Stimulated activated CD8-positive, alpha-beta memory T cell treated with anti-CD3 and anti-CD28 coated beads, Interleukin-7, amount 100 ng/mL, for 24 hours (primary cell): ENCODE measurements around the gene WDR12.
"Not testable (repeated sequence)": the region's sequence is repeated elsewhere in the genome, so short reads cannot be mapped to it uniquely, and the experiment has no call there.

Experiments
- DNase-seq: peaks from one replicate; pipeline ENCODE4 v3.0.0-alpha.2; 2020; ENCODE audit warnings: low read depth

WDR12 gene

DNA sequence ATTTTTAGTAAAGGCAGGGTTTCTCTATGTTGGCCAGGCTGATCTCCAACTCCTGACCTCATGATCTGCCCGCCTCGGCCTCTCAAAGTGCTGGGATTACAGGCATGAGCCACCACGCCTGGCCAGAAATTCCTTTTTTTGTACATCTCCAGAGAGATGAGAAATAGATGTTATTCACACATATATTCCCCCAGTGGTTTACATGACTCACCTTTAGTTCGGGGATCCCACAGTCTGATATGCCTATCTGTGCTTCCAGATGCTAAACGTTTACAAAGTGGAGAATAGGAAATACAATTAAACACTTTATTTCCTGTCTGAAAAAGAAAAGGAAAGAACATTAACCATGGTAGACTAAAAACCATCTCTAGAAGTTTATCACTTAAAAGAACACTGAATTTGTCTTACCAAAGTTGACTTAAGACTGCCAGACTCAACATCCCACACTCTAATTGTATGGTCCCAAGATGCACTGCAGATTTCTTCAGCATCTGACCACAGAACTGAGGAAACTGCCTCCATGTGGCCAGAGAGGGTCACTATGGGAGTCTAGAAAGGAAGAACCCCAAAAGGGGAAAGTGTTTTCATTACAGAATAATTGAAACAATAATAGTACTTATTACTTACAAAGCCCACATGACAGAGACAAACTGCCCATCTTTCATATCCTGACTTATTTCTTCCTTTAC, 27.3 kb downstream of the WDR12 start:
- no peak for DNase-seq

DNA sequence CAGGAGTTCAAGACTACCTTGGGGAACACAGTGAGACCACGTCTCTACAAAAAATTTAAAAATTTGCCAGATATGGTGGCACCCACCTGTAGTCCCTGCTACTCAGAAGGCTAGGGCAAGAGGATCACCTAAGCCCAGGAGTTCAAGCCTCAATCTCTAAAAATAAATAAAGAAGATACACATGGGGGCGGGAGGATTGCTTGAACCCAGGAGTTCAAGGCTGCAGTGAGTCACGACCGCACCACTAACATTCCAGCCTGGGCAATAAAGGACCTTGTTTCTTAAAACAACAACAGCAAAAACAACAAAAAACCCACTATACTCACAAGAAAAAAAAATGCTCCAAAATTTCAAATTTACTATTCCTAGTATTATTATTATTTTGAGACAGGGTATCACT, 29.9 kb downstream of the WDR12 start:
- no peak for DNase-seq

DNA sequence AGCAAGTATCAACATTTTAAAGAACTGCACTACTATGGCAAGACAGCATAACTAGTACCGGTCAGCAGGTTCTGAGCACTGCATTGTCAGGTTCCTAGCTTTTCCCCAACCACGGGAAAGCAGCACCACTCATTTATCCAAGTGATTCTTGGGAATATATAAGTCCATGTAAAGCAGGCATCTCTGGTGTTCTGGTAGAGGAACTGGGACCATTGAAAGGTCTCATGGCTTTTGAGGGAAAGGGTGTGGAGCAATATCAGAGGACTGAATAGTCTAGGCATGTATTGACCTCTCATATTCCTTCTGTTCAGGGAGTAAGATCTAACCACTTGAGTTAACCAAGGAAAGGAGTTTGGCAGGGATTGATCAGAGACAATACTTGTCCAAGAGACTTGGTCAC, 33.8 kb downstream of the WDR12 start:
- DNase-seq, result no peak

DNA sequence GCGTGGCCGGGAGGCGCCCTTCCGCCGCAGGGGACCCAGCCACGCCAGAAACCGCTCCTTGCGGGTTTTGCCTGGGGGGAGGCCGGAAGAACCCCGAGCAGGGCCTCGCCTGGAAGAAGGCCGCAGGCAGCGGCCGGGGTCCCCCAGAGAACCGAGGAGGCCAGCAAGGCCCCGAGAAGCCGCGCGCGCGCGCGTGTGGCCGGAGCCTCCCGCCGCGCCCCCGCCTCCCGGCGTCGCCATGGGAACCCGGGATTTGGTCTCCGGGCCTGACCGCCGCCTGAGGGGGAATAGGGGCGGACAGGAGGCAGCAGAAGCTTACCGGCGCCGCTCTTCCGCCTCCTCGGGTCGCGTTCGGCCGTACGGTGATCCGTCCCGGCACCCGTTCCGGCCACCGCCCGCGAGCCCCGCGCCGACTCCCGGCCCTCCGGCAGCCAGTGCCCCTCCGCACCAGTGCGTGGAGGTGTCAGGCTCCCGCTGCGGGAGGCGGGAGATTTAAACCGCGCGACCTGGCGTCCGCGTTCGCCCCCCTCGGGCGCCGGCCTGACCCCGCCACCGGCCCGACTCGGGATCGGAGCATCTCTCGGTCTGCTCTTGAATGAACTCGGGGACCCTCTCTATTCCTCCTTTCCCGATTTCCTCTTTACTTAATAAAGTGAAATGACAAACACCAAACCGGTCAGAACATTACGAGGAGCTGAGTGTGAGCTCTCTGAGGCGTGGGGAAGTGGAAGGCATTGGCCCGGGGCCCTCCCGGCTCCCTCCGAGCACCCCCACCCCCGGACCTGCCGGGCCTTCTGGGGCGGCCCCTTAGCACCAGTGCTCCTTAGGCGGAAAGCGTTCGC, 40.0 kb downstream of the WDR12 start, which contains the start of gene ICA1L:
ICA1L (minus strand) TSS at position 467 of the 842 bp plus-strand sequence. CDS start 42,757 bp downstream, outside the sequence.
- DNase-seq, result peak; percentile 26

DNA sequence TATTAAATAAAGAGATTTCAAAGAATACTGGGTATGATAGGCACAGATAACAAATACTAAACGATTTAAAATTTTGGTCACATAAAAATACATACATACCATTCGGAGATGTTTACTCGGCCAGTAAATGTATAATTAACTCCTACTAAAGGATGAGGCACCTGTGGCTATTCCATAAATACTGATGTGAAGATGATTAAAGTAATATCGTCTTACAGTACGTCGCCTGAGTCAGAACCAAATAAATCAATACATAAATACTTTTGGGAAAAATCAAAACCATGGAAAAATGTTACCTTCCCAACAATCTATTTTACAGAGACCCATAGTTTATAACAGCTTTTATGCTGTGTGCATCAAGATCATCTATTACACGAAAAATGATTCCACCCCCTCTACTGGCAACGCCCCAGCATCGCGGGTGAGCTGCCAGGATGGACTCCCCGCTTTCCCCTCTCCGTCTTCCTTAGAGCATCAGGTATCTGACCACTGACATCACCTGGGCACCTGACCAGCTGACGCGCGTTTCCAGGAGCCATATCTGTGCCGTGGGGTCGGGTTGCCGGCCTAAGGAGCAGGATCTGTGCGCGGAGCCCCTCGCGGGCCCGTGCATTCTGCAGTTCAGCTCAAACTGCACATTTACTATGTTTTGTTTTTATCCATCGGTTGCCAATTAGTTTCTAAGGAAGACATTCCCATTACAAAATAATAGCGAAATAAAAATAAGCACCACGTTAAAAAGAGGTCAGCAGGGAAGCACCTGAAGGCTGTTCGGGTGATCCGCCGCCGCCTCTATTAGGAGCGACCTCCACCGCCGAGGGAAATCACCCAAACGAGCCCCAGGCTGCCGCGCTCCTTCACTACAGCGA, 40.8 kb downstream of the WDR12 start:
- peak; percentile 33 for DNase-seq

DNA sequence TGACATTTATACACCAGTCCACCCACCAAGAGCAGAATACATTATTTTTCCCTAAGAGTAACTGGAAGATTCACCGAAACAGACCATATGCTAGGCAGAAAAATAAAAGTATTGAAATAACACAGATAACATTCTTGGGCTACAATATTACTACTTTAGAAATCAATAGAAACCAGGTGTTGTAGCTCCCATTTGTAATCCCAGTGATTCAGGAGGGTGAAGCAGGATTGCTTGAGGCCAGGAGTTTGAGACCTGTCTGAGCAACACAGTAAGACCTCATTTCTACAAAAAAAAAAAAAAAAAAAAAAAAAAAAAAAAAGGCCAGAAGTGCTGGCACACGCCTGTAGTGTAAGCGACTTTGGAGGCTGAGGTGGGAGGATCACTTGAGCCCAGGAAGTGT, 49.5 kb downstream of the WDR12 start:
- no peak for DNase-seq

DNA sequence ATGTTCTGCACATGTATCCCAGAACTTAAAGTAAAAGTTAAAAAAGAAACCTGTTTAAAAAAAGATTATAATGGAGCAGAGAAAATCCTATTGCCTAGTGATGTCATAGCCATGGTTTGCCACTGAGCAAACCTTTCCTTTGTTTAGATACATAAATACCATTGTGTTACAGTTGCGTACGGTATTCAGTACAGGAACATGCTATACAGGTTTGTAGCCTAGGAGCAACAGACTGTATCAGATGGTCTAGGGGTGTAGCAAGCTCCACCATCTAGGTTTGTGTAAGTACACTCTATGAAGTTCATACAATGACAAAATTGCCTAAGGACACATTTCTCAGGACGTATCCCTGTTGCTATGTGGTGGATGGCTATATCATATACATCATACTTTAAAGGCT, 52.9 kb downstream of the WDR12 start:
- DNase-seq, result no peak

DNA sequence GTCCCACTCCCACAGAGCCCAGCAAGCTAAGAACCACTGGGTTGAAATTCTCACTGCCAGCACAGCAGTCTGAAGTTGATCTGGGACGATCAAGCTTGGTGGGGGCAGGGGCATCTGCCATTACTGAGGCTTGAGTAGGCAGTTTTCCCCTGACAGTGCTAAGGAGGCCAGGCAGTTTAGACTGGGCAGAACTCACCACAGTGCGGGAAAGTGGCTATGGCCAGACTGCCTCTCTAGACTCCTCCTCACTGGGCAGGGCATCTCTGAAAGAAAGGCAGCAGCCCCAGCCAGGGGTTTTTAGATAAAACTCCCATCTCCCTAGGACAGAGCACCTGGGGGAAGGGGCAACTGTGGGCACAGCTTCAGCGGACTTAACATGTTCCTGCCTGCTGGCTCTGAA, 62.1 kb downstream of the WDR12 start:
- DNase-seq, result not testable (repeated sequence)

DNA sequence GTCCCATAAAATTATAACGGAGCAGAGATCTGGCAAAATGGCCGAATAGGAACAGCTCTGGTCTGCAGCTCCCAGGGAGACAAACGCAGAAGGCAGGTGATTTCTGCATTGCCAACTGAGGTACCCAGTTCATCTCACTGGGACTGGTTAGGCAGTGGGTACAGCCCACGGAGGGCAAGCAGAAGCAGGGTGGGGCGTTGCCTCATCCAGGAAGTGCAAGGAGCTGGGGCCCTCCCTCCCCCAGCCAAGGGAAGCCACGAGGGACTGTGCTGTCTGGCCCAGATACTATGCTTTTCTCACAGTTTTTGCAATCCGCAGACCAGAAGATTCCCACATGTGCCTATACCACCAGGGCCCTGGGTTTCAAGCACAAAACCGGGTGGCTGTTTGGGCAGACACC, 62.7 kb downstream of the WDR12 start:
- DNase-seq, result no peak

DNA sequence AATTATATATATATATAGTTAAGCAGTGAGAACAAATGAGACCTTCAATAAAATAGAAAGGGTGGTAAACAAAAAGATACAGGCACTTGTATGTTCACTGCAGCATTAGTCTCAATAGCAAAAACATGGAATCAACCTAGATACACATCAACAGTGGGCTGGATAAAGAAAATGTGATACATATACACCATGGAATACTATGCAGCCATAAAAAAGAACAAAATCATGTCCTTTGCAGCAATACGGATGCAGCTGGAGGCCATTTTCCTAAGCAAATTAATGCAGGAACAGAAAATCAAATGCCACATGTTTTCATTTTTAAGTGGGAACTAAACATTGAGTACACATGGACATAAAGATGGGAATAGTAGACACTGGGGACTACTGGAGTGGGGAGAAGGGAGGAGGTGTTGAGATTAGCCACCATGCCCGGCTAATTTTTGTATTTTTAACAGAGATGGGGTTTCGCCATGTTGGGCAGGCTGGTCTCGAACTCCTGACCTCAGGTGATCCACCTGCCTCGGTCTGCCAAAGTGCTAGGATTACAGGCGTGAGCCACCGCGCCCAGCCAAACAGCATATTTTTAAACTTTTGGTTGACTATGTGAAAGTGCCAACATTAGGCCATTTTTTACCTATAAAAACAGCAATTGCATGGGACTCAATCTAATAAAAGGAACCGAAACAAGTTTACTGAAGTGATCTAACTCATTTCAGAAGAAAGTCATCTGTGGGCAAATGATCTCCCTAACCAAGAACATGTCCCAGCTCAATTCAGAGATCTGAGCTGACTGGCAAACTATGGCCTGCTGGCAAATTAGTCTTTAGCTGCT, 63.6 kb downstream of the WDR12 start:
- DNase-seq, result no peak

DNA sequence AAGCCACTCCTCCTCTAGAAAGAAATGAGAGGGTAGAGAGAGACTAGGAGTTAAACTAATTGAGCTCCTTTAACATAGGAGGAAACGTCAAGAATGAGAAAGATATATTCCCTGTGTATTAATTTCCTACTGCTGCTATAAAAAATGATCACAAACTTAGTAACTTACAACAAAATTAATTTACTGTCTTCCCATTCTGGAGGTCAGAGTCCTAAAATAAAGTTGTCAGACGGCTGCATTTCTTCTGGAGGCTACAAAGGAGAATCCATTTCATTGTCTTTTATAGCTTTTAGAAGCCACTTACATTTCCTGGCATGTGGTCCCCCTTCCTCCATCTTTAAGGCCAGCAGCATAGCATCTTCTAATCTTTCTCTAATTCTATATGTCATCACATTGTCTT, 66.8 kb downstream of the WDR12 start:
- no peak for DNase-seq

DNA sequence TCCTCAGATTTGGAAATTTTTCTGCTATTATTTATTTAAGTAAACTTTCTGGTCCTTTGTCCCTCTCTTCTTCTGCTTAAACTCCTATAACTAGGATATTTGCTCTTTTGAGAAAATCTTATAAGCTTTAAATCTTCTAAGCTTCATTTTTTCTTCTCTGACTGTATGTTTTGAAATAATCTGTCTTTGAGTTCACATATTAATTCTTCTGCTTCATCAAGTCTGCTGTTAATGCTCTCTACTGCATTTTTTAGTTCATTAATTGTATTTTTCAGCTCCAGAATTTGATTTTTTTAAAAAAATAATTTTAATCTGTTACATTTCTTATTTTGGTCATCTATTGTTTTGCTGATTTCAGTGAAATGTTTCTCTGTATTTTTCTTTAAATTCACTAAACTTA, 68.8 kb downstream of the WDR12 start:
- DNase-seq, result no peak

DNA sequence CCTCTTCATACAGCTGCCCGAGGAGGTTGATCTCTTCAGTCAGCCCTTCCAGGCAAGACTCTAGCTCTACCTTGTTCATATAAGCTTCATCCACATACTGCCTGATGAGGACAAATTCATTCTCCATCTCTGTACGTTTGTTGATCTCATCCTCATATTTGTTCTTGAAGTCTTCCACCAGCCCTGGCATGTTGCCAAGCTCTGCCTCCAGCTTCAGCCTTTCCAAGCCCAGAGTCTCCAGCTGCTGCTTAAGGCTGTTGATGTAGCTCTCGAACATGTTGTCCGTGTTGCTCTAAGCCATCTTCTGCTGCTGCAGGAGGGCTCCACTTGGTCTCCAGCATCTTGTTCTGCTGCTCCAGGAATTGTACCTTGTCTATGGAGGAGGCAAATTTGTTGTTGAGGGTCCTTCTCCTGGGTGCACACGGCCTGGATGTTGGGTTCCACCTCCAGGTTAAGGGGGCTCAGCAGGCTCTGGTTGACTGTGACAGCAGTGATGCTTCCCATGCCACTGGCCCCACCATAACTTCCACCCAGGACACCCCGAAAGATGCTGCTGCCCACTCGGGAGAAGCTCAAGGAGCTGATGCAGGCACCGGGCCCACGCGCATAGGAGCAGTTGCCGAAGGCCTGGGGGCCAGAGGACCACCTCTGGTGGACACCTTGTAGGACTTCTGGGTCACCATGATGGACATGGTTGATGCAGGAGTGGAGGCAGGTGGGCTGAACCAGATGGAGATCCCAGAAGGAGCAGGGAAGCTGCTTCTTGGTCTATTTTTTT, 70.2 kb downstream of the WDR12 start:
- no peak for DNase-seq

DNA sequence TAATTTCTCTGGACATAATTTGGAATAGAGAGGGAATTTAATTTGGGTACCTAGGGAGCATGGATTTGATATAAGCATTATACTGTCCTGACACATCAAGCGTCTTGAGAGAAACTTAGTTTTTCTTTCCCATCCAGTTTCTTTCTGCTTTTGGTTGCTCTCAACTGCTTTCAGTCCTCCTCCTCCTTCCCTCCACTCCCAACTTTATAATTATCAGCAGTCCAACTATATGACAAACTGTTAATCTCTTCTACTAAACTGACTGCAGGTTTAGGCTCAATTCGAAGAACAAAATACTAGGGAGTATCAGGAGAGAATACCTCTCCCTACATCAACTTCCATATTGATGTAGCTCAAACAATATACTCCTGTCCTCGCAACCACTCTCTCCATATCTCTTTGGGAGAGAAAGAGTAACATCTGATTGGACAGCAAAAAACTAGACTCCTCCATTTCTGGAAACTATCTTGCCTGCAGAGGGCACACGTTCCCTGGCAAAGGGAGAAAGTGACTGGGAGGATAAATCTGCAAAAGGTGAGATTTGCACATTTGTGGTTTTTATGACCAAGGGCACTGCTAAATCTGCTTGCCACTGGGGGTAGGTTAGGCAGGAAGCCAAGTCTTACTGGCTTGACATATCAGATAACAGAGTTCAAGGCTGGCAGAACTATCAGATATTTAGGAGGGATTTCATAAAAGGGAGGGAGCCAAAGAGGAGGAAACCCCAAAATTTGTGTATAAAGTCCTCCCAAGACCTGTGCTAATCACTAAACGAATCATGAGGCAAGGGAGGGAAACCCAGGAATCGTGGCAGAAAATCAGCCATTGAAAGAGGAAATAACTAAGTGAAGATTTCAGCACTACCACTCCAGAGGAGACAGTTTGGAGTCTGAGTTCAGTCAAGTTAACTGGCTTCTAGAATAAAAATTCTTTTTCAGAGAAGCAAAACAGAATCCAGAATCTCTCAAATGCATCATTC, 79.9 kb downstream of the WDR12 start:
- DNase-seq, result no peak

DNA sequence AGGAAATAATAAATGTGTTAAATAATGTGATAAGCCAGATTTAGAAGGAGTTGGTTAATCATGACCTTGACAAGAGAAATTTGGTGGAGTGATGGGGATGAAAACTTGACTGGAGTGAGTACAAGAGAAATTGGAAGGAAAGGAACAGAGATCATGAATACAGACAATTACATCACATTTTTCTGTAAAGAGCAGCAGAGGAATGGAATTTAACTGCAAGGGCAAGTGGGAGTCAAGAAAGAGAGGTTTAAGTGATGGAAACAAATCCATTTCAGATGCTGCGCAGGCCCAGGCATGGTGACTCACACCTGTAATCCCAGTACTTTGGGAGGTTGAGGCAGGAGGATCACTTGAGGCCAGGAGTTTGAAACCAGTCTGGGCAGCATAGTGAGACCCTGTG, 86.6 kb downstream of the WDR12 start:
- DNase-seq, result no peak
